ENCODE results near the gene THADA. TPM values are rescaled to one million over a fixed set of nuclear protein-coding genes. Genes with fewer than 3 reads are reported as not detected.
"Not testable (repeated sequence)": the region's sequence is repeated elsewhere in the genome, so short reads cannot be mapped to it uniquely, and the experiment has no call there.

Gene THADA
- polyA plus RNA-seq, 1 donor = 13.2 TPM

DNA sequence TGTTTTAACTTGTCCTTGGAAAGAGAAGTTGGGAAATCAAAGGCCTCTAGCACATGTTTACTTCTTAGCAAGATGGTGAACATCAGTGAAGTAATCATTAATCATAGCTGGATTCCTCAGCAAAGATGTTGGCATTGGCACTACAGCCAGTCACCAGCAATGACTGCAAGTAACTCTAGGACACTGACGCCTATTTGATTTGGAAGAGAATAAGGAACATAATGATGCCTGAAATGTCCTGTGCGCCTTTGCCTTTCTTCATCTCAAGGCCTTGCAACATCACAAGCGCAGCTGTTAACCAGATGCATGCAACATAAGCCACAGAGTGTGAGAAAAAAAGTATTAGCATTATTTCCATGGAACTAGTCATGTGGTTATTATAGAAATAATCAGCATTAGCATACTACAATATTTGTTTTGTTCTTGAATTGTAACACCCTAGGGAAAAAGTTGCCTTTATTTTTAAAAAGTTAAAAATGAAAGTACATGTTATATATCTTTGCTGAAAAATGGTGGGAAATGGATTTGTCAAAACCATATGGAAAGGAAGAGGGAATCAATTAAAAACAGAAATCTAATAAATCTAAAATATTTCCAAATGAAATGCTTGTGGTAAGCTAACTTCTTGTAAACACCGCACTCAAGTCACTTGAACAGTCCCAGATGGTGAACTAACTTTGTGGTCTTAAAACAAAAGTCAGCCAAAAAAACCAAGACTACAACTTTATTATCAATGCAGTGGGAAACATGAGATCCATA lies 55.6 kb downstream of the THADA start:
- WGBS (ENCODE audit: insufficient coverage, low lambda C conversion rate) = no CpG with 5 or more reads among the region's 4 CpGs

GRCh38 chr2:43539436-43539835 lies 56.4 kb downstream of the THADA start:
- no peak overlapping the region for H3K27ac ChIP-seq (ENCODE audit: low read length)
- no peaks in the 10 kb centered on the region for H3K27me3 ChIP-seq (ENCODE audit: control insufficient read depth, insufficient read depth, low read length)
- no peak for DNase-seq
- H3K4me1 ChIP-seq (ENCODE audit: control insufficient read depth, insufficient read depth, low read length) = no peaks in the 10 kb centered on the region
- H3K36me3 ChIP-seq (ENCODE audit: control insufficient read depth, insufficient read depth, low read length) = no peaks in the 10 kb centered on the region
- H3K4me3 ChIP-seq (ENCODE audit: low read length) = no peak overlapping the region
- 80% methylated on average over 2 of the region's 5 CpGs for WGBS (ENCODE audit: insufficient coverage, low lambda C conversion rate)
- H3K9me3 ChIP-seq (ENCODE audit: control insufficient read depth, low read depth, low read length) = no peaks in the 10 kb centered on the region

More for the DNA sequence above, 55.6 kb downstream of the THADA start:
- no peaks in the 10 kb centered on the region for H3K9me3 ChIP-seq (ENCODE audit: control insufficient read depth, low read depth, low read length)
- no peak overlapping the region for H3K4me3 ChIP-seq (ENCODE audit: low read length)
- DNase-seq = peak in 1 of 2 donors; percentile 33
- H3K27me3 ChIP-seq (ENCODE audit: control insufficient read depth, insufficient read depth, low read length) = no peaks in the 10 kb centered on the region
- H3K36me3 ChIP-seq (ENCODE audit: control insufficient read depth, insufficient read depth, low read length) = no peaks in the 10 kb centered on the region
- H3K4me1 ChIP-seq (ENCODE audit: control insufficient read depth, insufficient read depth, low read length) = no peaks in the 10 kb centered on the region
- H3K27ac ChIP-seq (ENCODE audit: low read length) = no peak overlapping the region

DNA sequence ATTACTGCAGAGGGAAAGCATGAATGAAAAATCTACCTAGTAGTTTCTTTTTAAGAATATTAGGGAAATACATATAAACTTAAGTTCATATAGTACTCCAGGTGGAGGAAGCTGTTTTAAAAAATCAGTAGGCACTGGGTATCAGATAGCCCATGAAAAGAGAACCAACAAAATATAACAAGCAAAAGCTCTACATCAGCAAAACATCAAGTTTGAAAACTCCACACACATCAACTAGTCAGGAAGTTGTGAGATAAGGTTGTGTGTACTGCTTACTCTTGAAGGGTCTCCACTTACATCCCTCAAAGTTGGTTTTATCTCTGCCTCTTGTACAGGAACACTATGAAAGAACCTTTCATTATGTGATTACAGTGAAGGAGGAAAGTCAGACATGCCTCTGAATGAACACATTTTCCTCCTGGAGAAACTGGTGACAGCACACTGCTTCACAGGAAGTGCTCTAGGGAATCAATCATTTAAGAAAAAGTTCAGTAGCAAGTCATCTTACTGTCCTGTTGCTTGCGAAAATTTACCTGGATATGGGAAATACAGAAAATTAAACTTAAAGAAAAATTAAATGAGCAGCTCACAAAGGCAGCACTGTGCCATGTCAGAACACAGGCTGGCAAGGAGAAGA lies 57.7 kb downstream of the THADA start:
- Histone ChIP-seq H3K27ac (ENCODE audit: low read length) (no peak overlapping the region), H3K36me3 (ENCODE audit: control insufficient read depth, insufficient read depth, low read length) (no peaks in the 10 kb centered on the region), H3K4me1 (ENCODE audit: control insufficient read depth, insufficient read depth, low read length) (no peaks in the 10 kb centered on the region), H3K4me3 (ENCODE audit: low read length) (no peak overlapping the region), H3K9me3 (ENCODE audit: control insufficient read depth, low read depth, low read length) (no peaks in the 10 kb centered on the region), H3K27me3 (ENCODE audit: control insufficient read depth, insufficient read depth, low read length) (no peaks in the 10 kb centered on the region)
- WGBS (ENCODE audit: insufficient coverage, low lambda C conversion rate) = 100% methylated on average over 1 of the region's 1 CpG
- DNase-seq = no peak

GRCh38 chr2:43537137-43537536 lies 58.7 kb downstream of the THADA start:
- H3K36me3 ChIP-seq (ENCODE audit: control insufficient read depth, insufficient read depth, low read length) = no peaks in the 10 kb centered on the region
- no peak for DNase-seq
- no peak overlapping the region for H3K4me3 ChIP-seq (ENCODE audit: low read length)
- H3K27me3 ChIP-seq (ENCODE audit: control insufficient read depth, insufficient read depth, low read length) = no peaks in the 10 kb centered on the region
- 82% methylated on average over 2 of the region's 2 CpGs for WGBS (ENCODE audit: insufficient coverage, low lambda C conversion rate)
- H3K4me1 ChIP-seq (ENCODE audit: control insufficient read depth, insufficient read depth, low read length) = no peaks in the 10 kb centered on the region
- no peak overlapping the region for H3K27ac ChIP-seq (ENCODE audit: low read length)
- H3K9me3 ChIP-seq (ENCODE audit: control insufficient read depth, low read depth, low read length) = no peaks in the 10 kb centered on the region

DNA sequence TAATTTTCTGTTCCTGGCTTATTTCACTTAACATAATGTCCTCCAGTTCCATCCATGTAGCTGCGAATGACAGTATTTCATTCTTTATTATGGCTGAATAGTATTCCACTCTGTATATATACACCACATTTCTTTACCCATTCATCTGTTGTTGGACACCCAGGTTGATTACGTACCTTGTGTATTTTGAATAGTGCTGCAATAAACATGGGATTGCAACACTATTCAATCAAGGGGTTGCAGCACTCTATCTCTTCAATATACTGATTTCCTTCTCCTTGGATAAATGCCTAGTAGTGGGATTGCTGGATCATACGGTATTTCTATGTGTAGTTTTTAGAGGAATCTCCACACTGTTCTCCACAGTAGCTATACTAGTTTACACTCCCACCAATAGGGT lies 61.3 kb downstream of the THADA start:
- no peak for DNase-seq
- Histone ChIP-seq H3K4me3 (ENCODE audit: low read length) (no peak overlapping the region), H3K4me1 (ENCODE audit: control insufficient read depth, insufficient read depth, low read length) (no peaks in the 10 kb centered on the region), H3K36me3 (ENCODE audit: control insufficient read depth, insufficient read depth, low read length) (no peaks in the 10 kb centered on the region), H3K27me3 (ENCODE audit: control insufficient read depth, insufficient read depth, low read length) (no peaks in the 10 kb centered on the region), H3K27ac (ENCODE audit: low read length) (no peak overlapping the region), H3K9me3 (ENCODE audit: control insufficient read depth, low read depth, low read length) (no peaks in the 10 kb centered on the region)
- WGBS (ENCODE audit: insufficient coverage, low lambda C conversion rate) = no CpG with 5 or more reads among the region's 3 CpGs

GRCh38 chr2:43532572-43532971 lies 63.3 kb downstream of the THADA start:
- not testable (repeated sequence) for H3K27ac ChIP-seq (ENCODE audit: low read length); H3K4me1 ChIP-seq (ENCODE audit: control insufficient read depth, insufficient read depth, low read length); DNase-seq; H3K4me3 ChIP-seq (ENCODE audit: low read length); H3K36me3 ChIP-seq (ENCODE audit: control insufficient read depth, insufficient read depth, low read length); H3K27me3 ChIP-seq (ENCODE audit: control insufficient read depth, insufficient read depth, low read length); H3K9me3 ChIP-seq (ENCODE audit: control insufficient read depth, low read depth, low read length)
- 100% methylated on average over 1 of the region's 3 CpGs for WGBS (ENCODE audit: insufficient coverage, low lambda C conversion rate)

GRCh38 chr2:43531251-43531650 lies 64.6 kb downstream of the THADA start:
- Histone ChIP-seq H3K9me3 (ENCODE audit: control insufficient read depth, low read depth, low read length) (no peaks in the 10 kb centered on the region), H3K4me1 (ENCODE audit: control insufficient read depth, insufficient read depth, low read length) (no peaks in the 10 kb centered on the region), H3K4me3 (ENCODE audit: low read length) (no peak overlapping the region), H3K27me3 (ENCODE audit: control insufficient read depth, insufficient read depth, low read length) (no peaks in the 10 kb centered on the region), H3K36me3 (ENCODE audit: control insufficient read depth, insufficient read depth, low read length) (no peaks in the 10 kb centered on the region), H3K27ac (ENCODE audit: low read length) (no peak overlapping the region)
- no peak for DNase-seq
- WGBS (ENCODE audit: insufficient coverage, low lambda C conversion rate) = no CpG with 5 or more reads among the region's 3 CpGs

DNA sequence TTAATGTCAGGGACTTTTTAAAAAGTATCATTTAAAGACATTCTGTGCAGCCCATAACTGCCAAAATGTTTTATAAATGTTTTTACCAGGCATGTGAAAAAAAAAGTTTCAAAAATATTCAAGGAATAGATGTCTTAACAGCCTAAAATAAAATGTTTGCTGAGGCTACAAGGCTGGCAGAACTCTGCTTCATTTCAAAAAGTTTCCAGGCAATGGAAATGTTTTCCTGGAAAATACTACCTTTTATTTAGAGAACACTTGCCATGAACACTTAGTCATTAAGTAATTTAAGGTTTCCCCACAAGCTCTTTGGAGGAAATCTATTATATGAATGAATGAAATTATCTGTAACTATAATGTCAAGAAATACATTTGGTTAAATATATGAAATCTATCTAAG lies 68.8 kb downstream of the THADA start:
- H3K27ac ChIP-seq (ENCODE audit: low read length) = no peak overlapping the region

DNA sequence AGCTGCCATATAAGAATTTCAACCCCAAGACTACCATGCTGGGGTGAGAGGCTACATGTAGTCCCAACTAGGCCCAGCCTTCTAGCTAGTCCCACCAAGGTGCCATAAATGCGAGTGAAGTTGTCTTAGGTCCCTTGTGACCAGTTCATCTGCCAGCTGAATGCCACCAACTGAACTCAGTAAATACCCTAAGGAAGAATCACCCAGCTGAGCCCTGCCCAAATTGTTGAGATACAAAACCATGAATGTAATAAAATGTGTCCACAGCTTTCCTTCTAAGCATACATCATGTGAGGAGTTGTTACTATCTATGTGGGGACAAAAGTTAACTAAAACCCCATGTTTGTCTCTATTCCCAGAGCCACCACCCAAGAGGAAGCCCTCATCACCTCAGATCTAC lies 70.3 kb downstream of the THADA start:
- no CpG with 5 or more reads among the region's 1 CpG for WGBS (ENCODE audit: insufficient coverage, low lambda C conversion rate)
- Histone ChIP-seq H3K4me3 (ENCODE audit: low read length) (no peak overlapping the region), H3K9me3 (ENCODE audit: control insufficient read depth, low read depth, low read length) (no peaks in the 10 kb centered on the region), H3K4me1 (ENCODE audit: control insufficient read depth, insufficient read depth, low read length) (no peaks in the 10 kb centered on the region), H3K36me3 (ENCODE audit: control insufficient read depth, insufficient read depth, low read length) (no peaks in the 10 kb centered on the region), H3K27me3 (ENCODE audit: control insufficient read depth, insufficient read depth, low read length) (no peaks in the 10 kb centered on the region), H3K27ac (ENCODE audit: low read length) (no peak overlapping the region)
- DNase-seq = no peak

More for the DNA sequence above, 68.8 kb downstream of the THADA start:
- DNase-seq = no peak
- Histone ChIP-seq H3K36me3 (ENCODE audit: control insufficient read depth, insufficient read depth, low read length) (no peaks in the 10 kb centered on the region), H3K4me3 (ENCODE audit: low read length) (no peak overlapping the region), H3K9me3 (ENCODE audit: control insufficient read depth, low read depth, low read length) (no peaks in the 10 kb centered on the region), H3K4me1 (ENCODE audit: control insufficient read depth, insufficient read depth, low read length) (no peaks in the 10 kb centered on the region), H3K27me3 (ENCODE audit: control insufficient read depth, insufficient read depth, low read length) (no peaks in the 10 kb centered on the region)

DNA sequence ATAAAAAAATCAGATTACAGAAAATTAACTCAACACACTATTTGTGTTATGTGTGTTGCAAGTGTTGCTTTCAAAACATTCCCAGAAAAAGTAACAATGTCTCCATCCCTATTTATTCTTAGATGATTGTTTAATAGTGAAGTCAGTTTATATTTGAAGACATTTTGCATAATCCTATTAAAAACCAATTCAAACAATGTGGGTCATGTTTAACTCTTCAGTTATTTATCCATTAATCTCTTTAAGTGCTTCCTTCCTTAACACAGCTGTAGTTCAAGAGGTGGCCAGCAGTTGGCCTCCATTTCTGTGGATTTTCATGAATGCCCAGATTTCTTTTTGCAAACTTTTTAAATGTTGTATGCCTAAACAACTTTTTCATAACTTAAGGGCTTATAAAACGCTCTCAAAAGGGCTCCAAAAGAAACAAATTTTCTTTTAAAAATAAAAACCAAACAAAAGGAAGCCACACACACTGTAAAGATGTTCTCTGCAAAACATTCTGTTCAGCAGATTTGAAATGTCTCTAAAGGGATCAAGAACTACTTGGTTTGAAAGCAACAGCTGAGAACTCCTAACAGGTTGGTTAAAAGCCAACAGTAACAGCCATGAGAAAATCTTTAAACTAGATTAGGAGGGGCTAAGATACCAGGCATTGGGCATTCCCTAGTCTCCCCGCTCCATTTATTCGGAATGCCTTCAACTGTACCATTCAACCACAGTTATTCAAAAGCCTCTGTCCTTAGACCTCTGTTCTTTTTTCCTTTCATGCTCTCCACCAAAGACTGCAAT lies 71.5 kb downstream of the THADA start:
- H3K27me3 ChIP-seq (ENCODE audit: control insufficient read depth, insufficient read depth, low read length) = no peaks in the 10 kb centered on the region
- peaks cover 2% of the 10 kb centered on the region for H3K4me1 ChIP-seq (ENCODE audit: control insufficient read depth, insufficient read depth, low read length)
- no peak overlapping the region for H3K27ac ChIP-seq (ENCODE audit: low read length)
- 69% methylated on average over 2 of the region's 3 CpGs for WGBS (ENCODE audit: insufficient coverage, low lambda C conversion rate)
- DNase-seq = peak in 1 of 2 donors; percentile 33
- no peaks in the 10 kb centered on the region for H3K36me3 ChIP-seq (ENCODE audit: control insufficient read depth, insufficient read depth, low read length)
- H3K4me3 ChIP-seq (ENCODE audit: low read length) = no peak overlapping the region
- no peaks in the 10 kb centered on the region for H3K9me3 ChIP-seq (ENCODE audit: control insufficient read depth, low read depth, low read length)

All from large intestine (tissue), 3 donors.